ENCODE measurements around the gene SCTR. TPM values are rescaled to one million over a fixed set of nuclear protein-coding genes. Genes with fewer than 3 reads are reported as not detected.

The SCTR gene
- total and polyA plus RNA-seq, 2 of the 13 experiments (the other 11 are each of a cell fraction or from before 2014, with no cell fraction given): not detected

- POLR2A ChIA-PET: no interaction called here
- TF ChIP-seq PBX2 (CRISPR knock-in tag; IDR thresholded peaks at IDR 0.05) (no peak), ZNF639 (CRISPR knock-in tag; conservative IDR thresholded peaks at IDR 0.05) (no peak), CCDC6 (CRISPR knock-in tag; IDR thresholded peaks at IDR 0.05) (no peak), CEBPG (CRISPR knock-in tag; IDR thresholded peaks at IDR 0.05) (no peak), FOXK2 (IDR thresholded peaks at IDR 0.05) (no peak), PREB (CRISPR knock-in tag; IDR thresholded peaks at IDR 0.05) (no peak), ZNF3 (CRISPR knock-in tag; IDR thresholded peaks at IDR 0.05) (no peak), ZNF747 (CRISPR knock-in tag; IDR thresholded peaks at IDR 0.05; ENCODE audit: borderline replicate concordance) (no peak), CBX1 (IDR thresholded peaks at IDR 0.05; ENCODE audit: low read depth) (no peak), ARNTL (CRISPR knock-in tag; IDR thresholded peaks at IDR 0.05) (no peak), ARID3A (IDR thresholded peaks at IDR 0.05; ENCODE audit: low read depth, low read length) (no peak), HIVEP1 (CRISPR knock-in tag; IDR thresholded peaks at IDR 0.05) (no peak), JUN (CRISPR knock-in tag; IDR thresholded peaks at IDR 0.05) (no peak), ATF5 (CRISPR knock-in tag; IDR thresholded peaks at IDR 0.05; ENCODE audit: low read depth) (no peak)
- no peak overlapping the region for H3K9ac ChIP-seq (ENCODE audit: insufficient read depth, low read depth, low read length)
- H3K4me1 ChIP-seq (ENCODE audit: insufficient read depth, low read length): peaks cover 45% of the 10 kb centered on the region
- WGBS (ENCODE audit: low lambda C conversion rate): 50% methylated on average over 9 of the region's 9 CpGs
- DNase-seq (ENCODE audit: low spot score) (no peak), FAIRE-seq (no peak), ATAC-seq (no peak)
- no peak overlapping the region for H3K4me2 ChIP-seq (ENCODE audit: low read depth, low read length)
- H3K79me2 ChIP-seq (ENCODE audit: insufficient read depth, low read length): no peaks in the 10 kb centered on the region
- CTCF ChIA-PET (ENCODE audit: low intra/inter-chr PET ratio, low total read pairs): interaction anchor here (0.7 to 4.7 kb wide), 3 partner anchors 38 to 165 kb away, joined by 3 to 159 read pairs (median 3); no protein-coding TSS in a partner anchor
- intact Hi-C loops (cut with micrococcal nuclease; ENCODE audit: unreplicated experiment): no loop called here
- no peaks in the 10 kb centered on the region for H4K20me1 ChIP-seq (ENCODE audit: insufficient read depth, low read length)
- H3K27me3 ChIP-seq (ENCODE audit: control insufficient read depth in 1 of 2, insufficient read depth in 2 of 2, low read length in 2 of 2): peaks cover 2 to 80% of the 10 kb centered on the region in 2 experiments; a peak in 4 of 5 replicates
- no TSS peak for BruUV-seq (replicated peaks)
- no peak overlapping the region for H3K27ac ChIP-seq (ENCODE audit: extremely low read length, insufficient read depth, low read length)
- no peaks in the 10 kb centered on the region for H3K9me3 ChIP-seq (ENCODE audit: low read length)
- H2AFZ ChIP-seq (ENCODE audit: low read length): no peak overlapping the region
- H3K36me3 ChIP-seq (replicated peaks in 1 of 2; ENCODE audit: control insufficient read depth in 1 of 2, insufficient read depth in 2 of 2, low read length in 2 of 2): no peaks in the 10 kb centered on the region
- in situ Hi-C loops (cut with HindIII; ENCODE audit: extremely low pct_ligation_motif_present, low pct_unique_long_range_greater_than_20kb): loop anchor here (5.0 kb wide), 1 partner anchor 70 kb away; no protein-coding TSS in a partner anchor
- no peak overlapping the region for H3K4me3 ChIP-seq (replicated peaks in 1 of 3; ENCODE audit: insufficient read depth in 1 of 3, low read depth in 2 of 3, low read length in 3 of 3)
Measured at GRCh38 chr2:119477113-119477505, 47.2 kb downstream of the SCTR start.
